Tibial artery (tissue), 4 donors: ENCODE results near the gene MGST2.

Experiments
- DNase-seq, 2 donors: peaks; one replicate each; pipeline ENCODE4 v3.0.0-alpha.2; 2019
- H3K27ac ChIP-seq, 2 donors: fragments of 200-600 bp; sonication (generic) in 1 of 2; 1 replicate in 1 of 2; 2 replicates in 1 of 2; pipeline ENCODE4 v1.5.1; 2018 to 2019; ENCODE audit warnings: mild to moderate bottlenecking in 1 of 2
- H3K27me3 ChIP-seq, 2 donors: fragments of 200-600 bp; sonication (generic) in 1 of 2; one replicate each; pipeline versions ENCODE4 v1.5.1 to v1.6.0; 2016 to 2019
- H3K36me3 ChIP-seq, 3 donors: fragments of 200-600 bp; sonication (generic) in 2 of 3; one replicate each; pipeline ENCODE4 v1.5.1; 2016 to 2019; ENCODE audit warnings: mild to moderate bottlenecking in 2 of 3
- H3K4me1 ChIP-seq, 4 donors: fragments of 200-600 bp; sonication (generic) in 2 of 4; 1 replicate in 3 of 4; 2 replicates in 1 of 4; pipeline ENCODE4 v1.5.1; 2016 to 2019
- H3K4me3 ChIP-seq, 2 donors: fragments of 200-600 bp; sonication (generic) in 1 of 2; 1 replicate in 1 of 2; 2 replicates in 1 of 2; pipeline ENCODE4 v1.5.1; 2018 to 2019; ENCODE audit warnings: mild to moderate bottlenecking in 2 of 2
- H3K9me3 ChIP-seq, 3 donors: fragments of 200-600 bp; sonication (generic) in 1 of 3; one replicate each; pipeline ENCODE4 v1.5.1; 2016 to 2019
- CTCF ChIP-seq, 2 experiments: fragments of 200-600 bp in 1 of 2; fragments of 450-650 bp in 1 of 2; IDR thresholded peaks; one replicate each; pipeline ENCODE4 v1.5.1; 2017 to 2019; ENCODE audit warnings: antibody characterized with exemption in 2 of 2, mild to moderate bottlenecking in 1 of 2, moderate library complexity in 1 of 2
- intact Hi-C: fragments of 100-400 bp; cut with DNase I; formaldehyde crosslinking; loops from one replicate; pipeline ENCODE4 v1.15.0; 2023; ENCODE audit warnings: low total_unique reads

MGST2 gene

DNA sequence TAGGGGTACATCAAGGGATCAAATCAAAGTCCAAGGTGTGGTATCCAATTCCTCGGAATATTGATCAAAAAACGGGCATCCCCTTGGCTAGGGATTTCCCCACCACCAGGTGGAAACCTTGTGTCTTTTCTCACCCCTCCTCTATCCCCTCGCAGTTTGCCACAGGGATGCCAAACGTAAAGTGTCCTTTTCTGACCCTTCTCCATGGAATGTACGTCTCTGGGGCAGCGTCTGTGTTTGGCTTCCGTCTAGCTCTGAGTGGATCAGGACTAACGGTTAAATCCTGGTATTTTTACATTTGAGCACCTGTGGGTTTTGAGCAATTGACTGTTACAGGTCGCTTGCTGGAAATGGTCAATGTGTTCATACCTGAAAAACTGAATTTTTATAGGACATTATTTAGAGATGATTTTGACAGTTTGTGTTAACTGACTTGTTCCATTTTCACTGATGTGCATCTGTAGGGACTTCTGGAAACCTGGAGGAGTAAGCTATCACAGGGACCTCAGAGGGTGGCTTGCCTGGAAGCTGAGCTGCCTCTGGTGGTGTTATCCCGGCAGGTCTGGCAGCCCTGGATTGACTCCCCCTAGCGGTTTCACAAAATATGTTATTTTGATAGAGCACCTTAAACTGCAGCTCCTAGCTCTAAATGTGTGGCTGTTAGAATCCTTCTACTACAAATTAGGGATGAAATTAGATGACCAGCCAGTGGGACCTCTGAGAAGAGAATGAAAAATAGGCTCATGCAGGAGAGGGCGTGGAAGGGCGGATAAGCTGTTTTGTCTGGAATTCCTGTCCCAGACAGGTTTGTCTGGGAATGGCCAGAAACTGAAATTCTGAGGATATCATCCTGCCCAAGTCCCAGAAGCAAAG is 8.8 kb upstream of the MGST2 start:
- H3K4me1 ChIP-seq: peaks cover 0 to 5% (median 0%) of the 10 kb centered on the region in 4 donors
- H3K9me3 ChIP-seq: no peaks in the 10 kb centered on the region
- no peaks in the 10 kb centered on the region for H3K27me3 ChIP-seq
- TF ChIP-seq CTCF (IDR thresholded peaks at IDR 0.05): peak; percentile 78 to 86
- intact Hi-C loops: loop anchor here (10.0 kb wide), 1 partner anchor 598 kb away; no protein-coding TSS in a partner anchor
- no peak overlapping the region for H3K27ac ChIP-seq
- no peak overlapping the region for H3K4me3 ChIP-seq
- no peaks in the 10 kb centered on the region for H3K36me3 ChIP-seq
- peak in 1 of 2 donors; percentile 69 for DNase-seq

DNA sequence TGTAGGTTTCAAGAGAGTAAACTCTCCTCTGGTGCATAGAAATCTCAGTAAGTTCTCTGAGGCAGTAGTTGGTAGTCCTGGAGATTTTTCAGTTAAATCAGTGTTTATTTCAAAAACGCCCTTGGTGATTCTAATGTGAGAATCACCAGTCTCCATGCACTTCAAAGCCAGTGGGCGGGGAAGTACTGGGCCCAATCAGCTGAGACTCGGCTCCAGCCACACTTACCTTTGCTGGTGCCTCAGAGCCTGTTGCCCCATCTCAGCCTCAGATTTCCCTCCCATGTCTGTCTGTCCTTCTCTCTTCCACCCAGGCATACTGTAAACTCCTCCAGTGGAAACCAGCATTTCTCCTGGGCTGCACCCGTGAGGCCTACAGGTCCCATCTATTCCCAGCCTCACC is 7.4 kb upstream of the MGST2 start:
- Histone ChIP-seq H3K27ac (no peak overlapping the region), H3K9me3 (no peaks in the 10 kb centered on the region), H3K36me3 (no peaks in the 10 kb centered on the region), H3K4me1 (peaks cover 0 to 5% (median 0%) of the 10 kb centered on the region in 4 donors), H3K27me3 (no peaks in the 10 kb centered on the region), H3K4me3 (no peak overlapping the region)
- no peak for DNase-seq
- intact Hi-C loops: loop anchor here (10.0 kb wide), 1 partner anchor 597 kb away; no protein-coding TSS in a partner anchor
- TF ChIP-seq CTCF (IDR thresholded peaks at IDR 0.05): no peak

GRCh38 chr4:139658586-139659382 is 6.8 kb upstream of the MGST2 start:
- H3K36me3 ChIP-seq: no peaks in the 10 kb centered on the region
- intact Hi-C loops: loop anchor here (10.0 kb wide), 1 partner anchor 596 kb away; no protein-coding TSS in a partner anchor
- no peak overlapping the region for H3K4me3 ChIP-seq
- no peak for TF ChIP-seq CTCF (IDR thresholded peaks at IDR 0.05)
- H3K4me1 ChIP-seq: peaks cover 0 to 5% (median 0%) of the 10 kb centered on the region in 4 donors
- no peak for DNase-seq
- no peak overlapping the region for H3K27ac ChIP-seq
- H3K9me3 ChIP-seq: no peaks in the 10 kb centered on the region
- no peaks in the 10 kb centered on the region for H3K27me3 ChIP-seq

DNA sequence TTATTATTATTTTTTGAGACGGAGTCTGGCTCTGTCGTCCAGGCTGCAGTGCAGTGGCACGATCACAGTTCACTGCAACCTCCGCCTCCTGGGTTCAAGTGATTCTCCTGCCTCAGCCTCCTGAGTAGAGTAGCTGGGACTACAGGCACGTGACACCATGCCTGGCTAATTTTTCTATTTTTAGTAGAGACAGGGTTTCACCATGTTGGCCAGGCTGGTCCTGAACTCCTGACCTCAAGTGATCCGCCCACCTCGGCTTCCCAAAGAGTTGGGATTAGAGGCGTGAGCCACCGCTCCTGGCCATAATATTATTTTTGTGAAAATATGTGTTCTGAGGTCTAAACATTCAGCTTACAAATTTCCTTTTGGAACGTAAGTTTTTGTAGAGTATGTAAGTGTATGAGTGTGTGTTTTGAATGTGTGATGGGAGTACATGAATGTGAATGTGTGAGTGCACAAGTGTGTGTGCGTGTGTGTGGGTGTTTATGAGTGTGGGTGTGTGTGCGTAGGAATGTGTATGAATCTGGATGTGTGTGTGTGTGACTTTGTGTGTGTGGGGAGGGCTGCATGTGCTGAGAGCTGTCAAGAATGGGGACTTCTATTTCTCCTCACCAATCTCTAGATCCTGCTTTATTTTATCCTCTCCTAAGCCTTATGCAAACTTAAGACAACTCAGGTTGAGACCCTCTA is 5.7 kb upstream of the MGST2 start:
- H3K4me1 ChIP-seq: peaks cover 0 to 5% (median 0%) of the 10 kb centered on the region in 4 donors
- no peak overlapping the region for H3K27ac ChIP-seq
- H3K9me3 ChIP-seq: no peaks in the 10 kb centered on the region
- intact Hi-C loops: loop anchor here (10.0 kb wide), 1 partner anchor 595 kb away; no protein-coding TSS in a partner anchor
- H3K4me3 ChIP-seq: no peak overlapping the region
- no peaks in the 10 kb centered on the region for H3K36me3 ChIP-seq
- H3K27me3 ChIP-seq: no peaks in the 10 kb centered on the region
- no peak for TF ChIP-seq CTCF (IDR thresholded peaks at IDR 0.05)
- DNase-seq: no peak

DNA sequence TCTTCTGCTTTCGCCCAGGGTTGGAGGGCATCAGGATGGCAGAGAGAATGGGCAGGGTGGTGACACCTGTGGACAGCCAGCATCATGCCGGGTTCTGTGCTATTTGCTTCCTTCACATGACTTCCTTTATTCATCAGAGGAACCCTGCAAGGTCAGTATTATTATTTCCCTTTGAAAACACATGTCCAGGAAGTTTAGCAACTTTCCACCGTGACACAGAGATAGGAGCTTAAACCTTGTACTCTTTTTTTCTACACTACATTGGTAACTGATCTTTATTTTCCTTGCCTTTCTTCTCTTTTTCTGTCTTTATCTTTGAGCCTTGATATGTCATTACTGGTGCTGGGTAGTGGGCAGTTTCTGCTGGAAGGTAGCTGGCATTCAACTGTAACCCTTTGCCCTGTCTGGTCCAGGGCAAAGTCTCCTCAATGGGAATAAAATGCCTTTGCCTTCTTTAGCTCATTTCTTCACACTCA is 5.0 kb upstream of the MGST2 start:
- no peaks in the 10 kb centered on the region for H3K36me3 ChIP-seq
- H3K4me1 ChIP-seq: peaks cover 0 to 10% (median 4%) of the 10 kb centered on the region in 4 donors
- intact Hi-C loops: no loop called here
- TF ChIP-seq CTCF (IDR thresholded peaks at IDR 0.05): no peak
- no peaks in the 10 kb centered on the region for H3K9me3 ChIP-seq
- H3K4me3 ChIP-seq: no peak overlapping the region
- no peak overlapping the region for H3K27ac ChIP-seq
- H3K27me3 ChIP-seq: no peaks in the 10 kb centered on the region
- DNase-seq: no peak
